ENCODE data around the gene GSK3B. TPM values are rescaled to one million over a fixed set of nuclear protein-coding genes. Genes with fewer than 3 reads are reported as not detected.
A peak's percentile ranks its signal among the peaks of the same experiment; 100 is the strongest.

Gene GSK3B
- total RNA-seq, result 10 to 100 TPM; 41.4 to 84.9 (median 48.0) TPM

- no peaks in the 10 kb centered on the region for H3K9me3 ChIP-seq
- H3K27ac ChIP-seq, result peak within 1 kb of the TSS; percentile 99 to 100 (median 100)
- H3K4me3 ChIP-seq, result peak within 1 kb of the TSS; percentile 57 to 83 (median 64)
- DNase-seq (peak; percentile 79 to 99), ATAC-seq (ENCODE audit: low FRiP score in 2 of 2) (peak; percentile 90 to 94)
- 1% methylated on average over 40 to 69 of the region's 94 CpGs for WGBS, 2 donors
- peaks cover 28 to 35% (median 31%) of the 10 kb centered on the region in 4 donors for H3K4me1 ChIP-seq
- H3K36me3 ChIP-seq, result no peaks in the 10 kb centered on the region
- H3K27me3 ChIP-seq, result no peaks in the 10 kb centered on the region
- TF ChIP-seq POLR2AphosphoS5 (IDR thresholded peaks at IDR 0.05), result peak; percentile 79 to 88
- TF ChIP-seq EP300 (IDR thresholded peaks at IDR 0.05), result peak in 1 of 4 donors; percentile 30
- TF ChIP-seq, protein P1, sequence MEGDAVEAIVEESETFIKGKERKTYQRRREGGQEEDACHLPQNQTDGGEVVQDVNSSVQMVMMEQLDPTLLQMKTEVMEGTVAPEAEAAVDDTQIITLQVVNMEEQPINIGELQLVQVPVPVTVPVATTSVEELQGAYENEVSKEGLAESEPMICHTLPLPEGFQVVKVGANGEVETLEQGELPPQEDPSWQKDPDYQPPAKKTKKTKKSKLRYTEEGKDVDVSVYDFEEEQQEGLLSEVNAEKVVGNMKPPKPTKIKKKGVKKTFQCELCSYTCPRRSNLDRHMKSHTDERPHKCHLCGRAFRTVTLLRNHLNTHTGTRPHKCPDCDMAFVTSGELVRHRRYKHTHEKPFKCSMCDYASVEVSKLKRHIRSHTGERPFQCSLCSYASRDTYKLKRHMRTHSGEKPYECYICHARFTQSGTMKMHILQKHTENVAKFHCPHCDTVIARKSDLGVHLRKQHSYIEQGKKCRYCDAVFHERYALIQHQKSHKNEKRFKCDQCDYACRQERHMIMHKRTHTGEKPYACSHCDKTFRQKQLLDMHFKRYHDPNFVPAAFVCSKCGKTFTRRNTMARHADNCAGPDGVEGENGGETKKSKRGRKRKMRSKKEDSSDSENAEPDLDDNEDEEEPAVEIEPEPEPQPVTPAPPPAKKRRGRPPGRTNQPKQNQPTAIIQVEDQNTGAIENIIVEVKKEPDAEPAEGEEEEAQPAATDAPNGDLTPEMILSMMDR (IDR thresholded peaks at IDR 0.05), result peak in 2 of 6 experiments; percentile 8 to 13
- peak in 3 of 4 donors; percentile 73 to 91 (median 88) for TF ChIP-seq POLR2A (IDR thresholded peaks at IDR 0.05)
Measured at GRCh38 chr3:120093911-120094775, at the start of gene GSK3B. TSS of gene GSK3B (minus strand) at chr3:120094447. CDS start at chr3:120093434, 1,013 bp downstream.

DNA sequence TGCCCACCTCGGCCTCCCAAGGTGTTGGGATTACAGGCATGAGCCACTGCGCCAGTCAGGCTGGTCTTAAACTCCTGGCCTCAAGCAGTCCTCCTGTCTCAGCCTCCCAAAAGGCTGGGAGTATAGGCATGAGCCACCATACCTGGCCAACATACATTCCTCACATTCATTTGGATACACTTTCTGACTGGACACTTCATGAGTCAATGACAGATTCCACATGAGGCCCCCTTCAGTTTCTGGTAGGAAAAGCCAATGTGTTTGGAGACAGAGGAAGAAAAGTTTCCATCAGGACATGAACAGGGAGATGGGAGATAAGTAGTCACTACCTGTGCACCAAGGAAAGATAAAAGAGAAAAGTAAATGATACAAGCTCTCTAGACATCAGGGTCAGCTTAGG is 49.4 kb upstream of the GSK3B start:
- no peak for TF ChIP-seq POLR2A (IDR thresholded peaks at IDR 0.05)
- no peak for TF ChIP-seq POLR2AphosphoS5 (IDR thresholded peaks at IDR 0.05)
- TF ChIP-seq, protein P1 (IDR thresholded peaks at IDR 0.05), result no peak

GRCh38 chr3:120142236-120142635 is 48.0 kb upstream of the GSK3B start:
- ATAC-seq (ENCODE audit: low FRiP score in 2 of 2) (no peak), DNase-seq (no peak)
- Histone ChIP-seq H3K27me3 (no peaks in the 10 kb centered on the region), H3K27ac (no peak overlapping the region), H3K4me3 (no peak overlapping the region), H3K9me3 (no peaks in the 10 kb centered on the region), H3K36me3 (no peaks in the 10 kb centered on the region), H3K4me1 (peaks cover 2 to 3% (median 3%) of the 10 kb centered on the region in 4 donors)
- TF ChIP-seq, protein P1 (IDR thresholded peaks at IDR 0.05), result no peak
- no peak for TF ChIP-seq POLR2AphosphoS5 (IDR thresholded peaks at IDR 0.05)
- no peak for TF ChIP-seq POLR2A (IDR thresholded peaks at IDR 0.05)
- no peak for TF ChIP-seq EP300 (IDR thresholded peaks at IDR 0.05)
- WGBS, 2 donors, result 65 to 71% methylated on average over 4 of the region's 4 CpGs

More for the DNA sequence above, 49.4 kb upstream of the GSK3B start:
- no peaks in the 10 kb centered on the region for H3K9me3 ChIP-seq
- peaks cover 12 to 17% (median 16%) of the 10 kb centered on the region in 4 donors for H3K4me1 ChIP-seq
- H3K27ac ChIP-seq, result no peak overlapping the region
- H3K36me3 ChIP-seq, result no peaks in the 10 kb centered on the region
- DNase-seq (no peak), ATAC-seq (ENCODE audit: low FRiP score in 2 of 2) (no peak)
- no peak overlapping the region for H3K4me3 ChIP-seq
- no peaks in the 10 kb centered on the region for H3K27me3 ChIP-seq
- WGBS, 2 donors, result 100% methylated on average over 2 of the region's 2 CpGs

GRCh38 chr3:120140098-120140742 is 46.0 kb upstream of the GSK3B start:
- H3K9me3 ChIP-seq, result no peaks in the 10 kb centered on the region
- peaks cover 0 to 3% (median 0%) of the 10 kb centered on the region in 4 donors for H3K4me1 ChIP-seq
- 97% methylated on average over 44 of the region's 52 CpGs; no CpG with 5 or more reads in 1 of the 2 donors for WGBS, 2 donors
- TF ChIP-seq POLR2A (IDR thresholded peaks at IDR 0.05), result no peak
- TF ChIP-seq POLR2AphosphoS5 (IDR thresholded peaks at IDR 0.05), result no peak
- no peak for TF ChIP-seq EP300 (IDR thresholded peaks at IDR 0.05)
- TF ChIP-seq, protein P1 (IDR thresholded peaks at IDR 0.05), result no peak
- no peaks in the 10 kb centered on the region for H3K36me3 ChIP-seq
- no peaks in the 10 kb centered on the region for H3K27me3 ChIP-seq
- no peak for ATAC-seq (ENCODE audit: low FRiP score in 2 of 2)
- DNase-seq, result peak in 1 of 2 donors; percentile 74
- H3K27ac ChIP-seq, result no peak overlapping the region
- no peak overlapping the region for H3K4me3 ChIP-seq

Data from upper lobe of left lung (tissue), 6 donors.